HG02870 (cell line): ENCODE results near the gene FBXL14.
"Not testable (repeated sequence)": the region's sequence is repeated elsewhere in the genome, so short reads cannot be mapped to it uniquely, and the experiment has no call there.

Source experiments
- ATAC-seq: cut with Tn5 transposase; IDR thresholded peaks from one replicate; pipeline ENCODE4 v1.9.1; 2021; ENCODE audit warnings: mild to moderate bottlenecking, moderate library complexity; ENCODE audit not compliant: unreplicated experiment

Gene FBXL14

DNA sequence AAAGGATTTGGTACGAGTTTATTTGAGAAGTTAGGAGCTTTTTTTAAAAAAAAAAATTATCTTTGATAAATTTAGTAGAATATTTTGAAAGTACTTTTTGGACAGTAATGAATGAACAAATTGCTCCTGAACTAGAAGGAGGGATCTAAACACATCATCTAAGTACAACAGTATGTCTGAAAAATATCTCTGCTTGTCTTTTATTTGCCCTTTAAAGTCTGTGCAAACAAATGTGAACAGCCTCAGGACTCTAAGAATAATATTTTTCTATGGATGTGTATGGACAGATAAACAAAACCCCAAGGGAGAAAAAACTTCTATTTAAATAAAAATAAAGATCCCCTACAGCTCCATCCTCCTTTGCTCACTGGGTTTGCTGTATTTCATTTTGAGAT is 19.5 kb downstream of the FBXL14 start:
- no peak for ATAC-seq

DNA sequence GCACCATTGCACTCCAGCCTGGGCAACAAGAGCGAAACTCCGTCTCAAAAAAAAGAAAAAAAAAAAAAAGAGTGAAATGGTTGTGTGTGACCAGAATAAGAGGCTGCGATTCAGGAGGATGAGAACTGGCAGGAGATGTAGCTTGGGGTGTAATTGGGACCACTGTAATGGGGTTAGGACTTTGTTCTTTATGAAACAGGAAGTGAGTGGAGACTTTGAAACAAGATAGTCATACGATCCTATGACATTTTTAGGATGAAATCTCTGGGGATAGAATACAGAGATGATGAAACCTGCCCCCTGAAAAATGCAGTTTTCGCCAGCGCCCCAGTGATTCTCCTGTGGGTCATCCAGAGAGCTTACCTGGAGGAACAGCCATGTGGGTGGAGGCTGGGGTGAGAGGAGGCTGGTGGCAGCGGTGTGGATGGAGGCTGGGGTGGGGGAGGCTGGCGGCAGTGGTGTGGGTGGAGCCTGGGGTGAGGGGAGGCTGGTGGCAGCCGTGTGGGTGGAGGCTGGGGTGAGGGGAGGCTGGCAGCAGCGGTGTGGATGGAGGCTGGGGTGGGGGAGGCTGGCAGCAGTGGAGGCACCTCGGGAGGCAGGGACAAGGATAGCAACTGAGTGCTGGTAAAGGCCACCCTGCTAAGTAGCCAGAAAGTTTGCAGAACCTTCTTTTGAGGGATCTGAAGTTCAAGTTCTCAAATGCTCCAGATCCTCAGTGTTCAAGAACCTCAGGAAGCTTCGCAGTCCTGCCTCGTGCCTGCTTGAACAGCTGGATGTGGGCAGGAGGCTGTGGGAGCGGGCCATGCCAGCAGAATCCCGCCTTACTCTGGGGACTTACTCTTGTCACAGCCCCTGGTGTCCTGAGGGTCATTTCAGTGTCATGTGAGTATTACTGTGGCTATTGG is 20.2 kb downstream of the FBXL14 start:
- no peak for ATAC-seq

DNA sequence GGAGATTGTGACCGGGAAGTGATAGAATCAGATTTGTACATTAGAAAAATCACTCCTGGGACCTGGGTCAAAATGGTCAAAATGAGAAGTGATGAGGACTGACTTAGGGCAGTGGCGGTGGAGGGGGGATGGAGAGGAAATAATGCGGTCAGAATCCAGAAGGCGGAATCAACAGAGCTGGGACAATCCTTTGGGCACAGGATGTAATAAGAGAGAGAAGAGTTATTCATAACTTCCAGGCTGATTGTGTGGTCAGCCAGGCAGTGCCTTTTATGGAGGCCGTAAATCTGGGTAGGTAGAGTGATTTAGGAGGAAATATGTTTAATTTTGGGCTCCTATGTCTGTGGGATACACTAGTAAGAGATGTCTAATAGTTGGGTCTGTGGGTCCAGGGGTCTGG is 21.6 kb downstream of the FBXL14 start:
- no peak for ATAC-seq

DNA sequence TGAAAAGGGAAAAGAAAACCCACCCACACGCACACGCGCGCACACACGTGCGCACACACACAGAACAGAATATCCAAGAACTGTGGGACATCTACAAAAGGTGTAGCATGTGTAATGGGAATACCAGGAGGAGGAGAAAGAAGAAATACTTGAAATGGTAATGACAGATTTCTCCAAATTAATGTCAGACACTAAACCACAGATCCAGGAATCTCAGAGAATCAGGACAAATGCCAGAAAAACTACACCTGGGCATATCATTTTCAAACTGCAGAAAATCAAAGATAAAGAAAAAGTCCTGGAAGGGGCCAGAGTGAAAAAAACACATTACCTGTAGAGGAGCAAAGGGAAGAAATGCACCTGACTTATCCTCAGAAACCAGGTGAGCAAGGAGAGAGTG is 26.5 kb downstream of the FBXL14 start:
- ATAC-seq: no peak

DNA sequence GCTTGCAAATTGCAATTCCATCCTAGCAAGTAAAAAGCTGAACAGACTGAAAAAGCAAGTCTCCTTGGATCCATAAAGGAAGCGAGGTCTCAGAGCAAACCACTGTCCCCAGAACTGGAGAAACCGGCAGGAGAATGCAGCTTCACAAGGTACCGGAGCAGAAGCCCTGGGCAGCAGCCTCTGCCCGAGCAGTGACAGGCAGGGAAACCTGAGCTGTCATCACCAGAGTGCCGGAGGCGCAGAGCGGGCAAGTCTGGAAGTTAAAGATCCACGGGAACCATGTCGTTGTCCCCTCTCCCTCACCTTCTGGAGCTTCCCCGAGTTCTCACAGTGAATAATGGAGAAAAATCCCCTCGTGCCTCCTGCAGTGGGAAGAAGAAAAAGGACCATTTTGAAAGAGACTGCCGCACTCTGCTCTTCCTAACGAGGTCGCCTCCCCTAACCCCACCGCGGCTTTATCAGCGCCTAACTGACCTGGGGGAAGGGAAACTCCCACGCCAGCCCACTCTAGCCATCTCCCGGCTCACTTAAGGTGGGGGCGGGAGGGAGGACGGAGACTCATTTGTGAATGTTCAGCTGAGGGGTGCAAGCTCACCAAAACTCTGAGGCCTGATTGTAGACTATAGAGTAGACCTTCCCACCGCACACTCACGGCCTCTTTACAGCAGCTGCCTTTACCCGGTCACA is 27.8 kb downstream of the FBXL14 start:
- no peak for ATAC-seq

DNA sequence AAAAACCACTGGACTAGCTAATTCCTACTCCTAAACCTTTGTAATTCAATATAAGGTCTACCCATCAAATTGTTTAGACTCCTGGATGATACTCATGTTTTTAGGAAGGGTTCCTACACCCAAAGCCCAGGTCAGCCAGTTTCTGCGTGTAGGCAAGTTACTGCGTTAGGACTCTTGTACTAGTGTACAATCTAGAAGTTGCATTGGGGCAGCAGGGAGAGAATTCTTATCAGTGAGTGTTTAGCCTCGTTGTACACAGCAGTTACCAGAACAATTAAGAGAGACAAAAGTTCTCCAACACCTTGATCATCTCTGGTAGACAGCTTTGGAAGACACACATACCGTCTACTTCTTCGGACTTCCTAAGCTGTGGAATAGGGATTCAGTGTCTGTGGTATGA is 29.2 kb downstream of the FBXL14 start:
- no peak for ATAC-seq

DNA sequence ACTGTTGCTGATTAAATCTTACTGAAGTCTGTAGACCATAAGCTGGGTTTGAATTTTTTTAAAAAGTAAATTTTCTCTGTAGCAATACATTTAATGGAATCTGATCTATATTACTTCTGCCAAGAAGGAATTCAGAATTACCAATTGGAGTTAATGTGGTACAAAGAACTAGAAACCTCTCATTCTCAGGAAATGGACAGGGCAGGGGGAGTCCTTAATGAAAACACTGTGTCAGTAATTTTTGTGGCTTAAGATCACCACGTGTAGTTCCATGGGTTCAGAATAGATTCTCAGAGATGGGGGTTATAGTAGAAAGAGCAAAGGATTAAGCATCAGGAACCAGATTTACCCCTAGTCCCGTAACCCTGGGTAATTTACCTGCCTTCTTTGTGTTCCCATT is 30.3 kb downstream of the FBXL14 start:
- no peak for ATAC-seq

DNA sequence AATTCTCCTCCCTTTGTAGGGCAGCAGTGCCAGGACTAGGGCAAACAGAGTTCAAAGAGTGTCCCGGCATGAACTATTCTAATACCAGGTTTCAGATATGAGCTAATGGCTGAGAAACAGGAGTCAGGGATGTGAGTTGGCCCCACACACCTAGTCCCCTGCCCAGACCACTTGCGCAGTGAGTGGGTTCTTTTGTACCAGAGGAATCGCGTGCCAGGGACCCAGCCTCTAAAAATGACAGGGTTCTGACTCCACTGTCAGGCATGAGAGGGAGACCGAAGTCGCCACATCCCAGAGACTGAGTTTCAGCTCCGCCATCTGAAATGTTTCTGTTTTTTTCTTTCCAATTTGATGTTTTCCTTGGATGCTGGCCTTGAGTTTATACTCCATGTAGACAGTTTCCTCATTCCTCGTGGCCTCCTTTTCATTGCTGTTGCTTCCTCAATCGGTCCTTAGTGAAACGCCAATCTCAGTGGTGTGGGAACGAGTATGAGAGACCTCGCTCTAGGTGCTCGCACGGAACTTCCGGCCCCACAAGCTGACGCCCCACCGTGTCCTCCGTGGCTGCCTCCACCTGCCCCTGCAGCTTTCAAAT is 31.5 kb downstream of the FBXL14 start:
- no peak for ATAC-seq

DNA sequence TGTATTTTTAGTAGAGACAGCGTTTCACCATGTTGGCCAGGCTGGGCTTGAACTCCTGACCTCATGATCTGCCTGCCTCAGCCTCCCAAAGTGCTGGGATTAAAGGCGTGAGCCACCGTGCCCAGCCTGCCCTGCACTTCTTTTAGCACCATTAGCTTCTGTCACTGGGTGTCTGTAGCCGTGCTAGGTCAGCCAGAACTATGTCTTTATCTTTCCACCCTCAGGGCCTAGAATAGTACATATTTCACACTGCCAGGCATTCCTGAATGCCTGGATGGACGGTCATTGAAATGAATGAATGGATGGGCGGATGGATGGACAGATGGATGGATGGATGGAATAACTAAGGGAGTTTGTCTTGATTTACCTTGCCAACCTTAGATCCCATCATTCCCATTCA is 33.7 kb downstream of the FBXL14 start:
- ATAC-seq: no peak

DNA sequence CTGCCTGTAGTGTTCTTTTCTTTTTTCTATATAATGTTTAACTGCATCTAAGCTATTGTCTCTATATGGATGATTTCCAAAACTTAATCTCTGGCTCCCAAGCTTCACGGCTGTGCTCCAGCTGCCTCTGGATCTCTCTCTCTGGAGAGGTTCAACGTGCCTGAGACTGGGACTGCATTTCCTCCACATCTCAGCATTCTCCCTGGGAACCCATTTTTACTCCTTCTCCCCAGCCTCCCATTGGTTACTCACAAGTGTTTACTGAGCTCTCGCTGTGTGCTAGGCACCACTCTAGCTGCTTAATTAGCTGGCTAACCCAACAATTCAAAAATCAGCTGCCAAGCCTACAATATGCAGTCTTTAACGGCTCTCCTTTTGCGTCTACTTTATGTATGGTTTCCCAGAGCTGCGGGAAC is 34.7 kb downstream of the FBXL14 start:
- no peak for ATAC-seq

DNA sequence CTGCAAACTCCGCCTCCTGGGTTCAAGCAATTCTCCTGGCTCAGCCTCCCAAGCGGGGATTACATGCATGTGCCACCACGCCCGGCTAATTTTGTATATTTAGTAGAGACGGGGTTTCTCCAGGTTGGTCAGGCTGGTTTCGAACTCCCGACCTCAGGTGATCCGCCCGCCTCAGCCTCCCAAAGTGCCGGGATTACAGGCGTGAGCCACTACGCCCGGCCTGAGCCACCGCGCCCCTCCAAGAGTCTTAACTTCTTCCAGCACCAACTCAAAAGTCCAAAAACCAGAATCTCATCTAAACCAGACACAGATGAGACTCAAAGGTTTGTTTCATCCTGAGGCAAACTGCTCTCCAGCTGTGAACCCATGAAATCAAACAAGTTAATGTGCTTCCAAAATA is 36.3 kb downstream of the FBXL14 start:
- not testable (repeated sequence) for ATAC-seq

DNA sequence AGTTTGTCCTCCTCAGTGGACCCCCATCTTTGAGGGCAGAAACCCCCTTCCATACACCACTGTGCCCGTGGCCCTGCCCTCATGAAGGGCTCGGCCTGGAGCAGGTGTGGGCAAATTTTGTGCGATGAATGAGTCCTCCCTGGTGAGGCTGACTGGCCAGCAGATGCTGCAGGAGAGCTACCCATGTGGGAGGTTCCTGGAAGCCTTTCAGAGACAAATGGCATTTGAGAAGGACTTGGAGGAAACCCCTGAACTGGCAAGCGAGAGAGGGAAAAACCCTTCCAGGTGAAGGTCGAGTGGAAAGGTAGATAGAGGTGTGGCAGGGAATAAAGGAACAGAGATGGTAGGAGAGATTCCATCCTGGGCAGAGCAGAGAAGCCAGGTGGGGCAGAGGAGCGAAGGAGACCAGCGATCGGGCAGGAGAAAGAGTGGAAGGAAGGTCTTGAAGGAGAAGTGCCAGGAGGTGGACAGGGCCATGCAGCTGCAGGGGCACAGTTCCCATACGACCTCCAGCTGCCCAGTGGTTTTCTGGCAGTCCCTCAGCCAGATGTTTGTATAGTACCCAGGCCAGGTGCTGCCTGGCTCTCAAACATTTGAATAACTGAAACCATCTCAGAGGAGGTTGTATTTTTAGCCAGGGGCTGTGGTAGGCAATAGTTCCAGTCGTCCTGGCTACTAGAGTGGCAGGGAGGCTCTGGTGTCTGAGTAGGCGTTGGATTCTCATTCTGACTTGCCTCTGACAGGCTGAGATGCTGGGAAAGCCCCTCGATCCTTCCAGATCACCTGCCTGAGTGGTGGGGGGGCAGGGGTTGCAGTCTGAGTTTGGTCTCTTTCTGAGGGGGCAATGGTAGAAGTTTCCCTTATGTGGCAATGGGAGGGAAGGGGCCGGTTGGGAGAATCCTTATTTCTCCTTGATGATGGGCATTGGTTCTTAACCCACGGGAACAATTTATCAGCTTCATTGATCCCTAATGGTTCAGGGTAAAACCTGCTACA is 40.1 kb downstream of the FBXL14 start:
- peak; percentile 91 for ATAC-seq

DNA sequence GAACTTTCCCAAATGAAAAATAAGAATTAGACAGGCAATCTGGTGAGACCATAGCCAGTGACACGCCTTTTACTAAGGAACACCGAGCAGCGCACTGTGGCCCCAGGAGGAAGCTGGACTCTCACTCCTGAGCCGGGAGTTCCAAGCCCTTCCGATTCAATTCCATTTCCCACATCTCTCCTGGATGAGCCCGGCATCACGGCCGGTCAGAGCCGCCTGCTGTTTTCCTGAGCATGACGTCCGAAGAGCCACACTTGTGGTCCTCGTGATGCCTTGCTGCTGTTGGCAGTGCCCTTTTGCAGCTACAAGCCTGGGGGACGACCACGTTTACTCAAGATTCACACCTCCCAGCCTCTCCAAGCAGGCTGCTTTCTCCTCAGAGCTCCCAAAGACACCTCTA is 40.8 kb downstream of the FBXL14 start:
- no peak for ATAC-seq

DNA sequence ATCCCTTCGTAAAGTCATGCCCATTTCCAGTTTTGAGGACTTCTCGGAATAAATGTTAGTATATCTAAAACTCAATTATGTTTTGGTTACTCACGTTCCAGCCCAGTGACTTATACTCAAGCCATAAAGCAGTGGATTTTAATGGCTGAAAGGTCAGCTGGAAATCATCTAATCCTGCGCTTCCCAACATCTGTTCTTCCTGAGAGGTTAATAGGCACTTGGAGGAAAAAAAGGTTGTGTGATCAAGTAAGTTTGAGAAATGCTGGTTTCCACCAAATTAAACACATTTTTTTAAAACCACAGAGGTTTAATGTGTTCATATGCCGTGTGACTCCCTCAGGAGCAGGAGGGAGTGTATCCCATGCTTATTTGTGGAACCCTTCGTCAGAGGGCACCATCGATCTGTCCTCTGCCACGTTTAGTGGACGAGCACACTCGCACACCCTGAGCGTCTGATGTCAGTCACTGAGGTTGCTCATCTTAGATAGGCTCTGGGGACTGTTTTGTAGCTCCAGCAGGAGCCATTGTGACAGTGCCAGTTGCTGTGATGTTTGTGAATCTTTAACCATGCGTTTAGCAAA is 41.4 kb downstream of the FBXL14 start:
- ATAC-seq: no peak

DNA sequence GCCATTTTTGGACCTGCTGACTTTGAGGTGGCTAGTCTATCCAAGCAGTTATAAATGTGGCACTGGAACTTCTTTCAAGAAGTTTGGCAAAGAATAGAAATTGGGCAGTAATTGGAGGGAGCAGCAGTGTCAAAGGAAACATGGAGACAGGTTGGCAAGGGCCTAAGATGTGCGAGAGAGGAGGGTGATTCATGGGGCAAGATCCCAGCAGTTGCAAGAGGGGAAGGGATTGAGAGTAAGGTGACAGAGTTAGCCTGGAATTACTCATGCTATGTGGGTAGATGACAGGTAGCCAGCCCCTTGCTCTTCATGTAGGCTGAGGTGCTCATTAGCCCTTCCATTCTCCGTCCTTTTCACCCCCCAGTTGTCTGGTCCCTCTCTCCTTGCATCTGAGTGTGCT is 42.2 kb downstream of the FBXL14 start:
- ATAC-seq: no peak

DNA sequence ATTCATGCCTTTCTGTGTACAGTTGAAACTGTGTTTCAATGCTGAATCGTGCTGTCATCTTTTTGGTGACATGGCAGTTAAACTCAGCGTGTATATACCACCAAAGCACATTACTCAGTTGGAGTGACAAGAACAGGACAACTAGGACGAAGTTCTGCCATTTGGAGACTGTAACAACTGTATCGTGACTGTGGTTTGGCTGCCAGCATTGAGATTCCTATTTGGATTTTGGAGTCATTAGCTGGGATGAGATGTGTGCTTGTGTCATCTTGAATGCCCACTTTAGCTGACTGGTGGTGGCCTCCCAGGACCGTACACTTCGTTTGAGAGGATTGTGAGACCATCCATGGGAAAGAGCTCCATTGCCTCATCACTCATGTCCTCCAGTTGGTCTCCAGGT is 42.9 kb downstream of the FBXL14 start:
- no peak for ATAC-seq

DNA sequence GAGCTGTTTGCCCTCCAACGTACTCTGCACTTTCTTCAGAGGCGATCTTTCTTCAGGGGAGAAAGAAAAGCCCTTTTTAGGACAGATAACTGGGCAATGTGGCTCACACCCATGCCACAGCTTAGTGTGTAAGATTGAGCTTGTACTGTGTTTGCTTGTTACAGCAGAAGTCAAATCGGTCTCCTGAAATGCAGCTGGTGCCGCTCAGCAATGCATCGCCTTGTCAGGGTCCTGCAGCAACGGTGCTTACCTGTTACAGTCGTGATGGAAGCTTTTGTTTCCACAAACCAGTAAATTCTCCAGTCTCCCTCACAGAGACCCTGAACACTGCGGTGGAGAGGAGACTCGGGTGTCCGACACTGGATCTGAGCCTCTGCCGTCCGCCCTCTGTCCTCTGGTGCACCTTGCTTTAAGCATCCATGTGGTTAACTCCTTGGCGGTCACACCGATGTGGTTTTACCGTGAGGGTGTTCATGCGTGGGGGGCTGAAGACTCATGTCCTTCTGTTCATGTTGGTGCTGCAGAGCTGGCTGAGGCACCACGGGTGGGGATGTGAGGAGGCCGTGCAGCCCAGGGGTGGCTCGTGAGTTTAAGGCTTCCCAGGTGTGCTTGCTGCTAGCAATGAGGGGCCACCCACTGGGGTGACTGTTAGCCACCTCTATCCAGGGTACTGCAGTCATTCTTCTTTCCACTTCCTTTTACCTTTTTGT is 47.3 kb downstream of the FBXL14 start:
- ATAC-seq: no peak

DNA sequence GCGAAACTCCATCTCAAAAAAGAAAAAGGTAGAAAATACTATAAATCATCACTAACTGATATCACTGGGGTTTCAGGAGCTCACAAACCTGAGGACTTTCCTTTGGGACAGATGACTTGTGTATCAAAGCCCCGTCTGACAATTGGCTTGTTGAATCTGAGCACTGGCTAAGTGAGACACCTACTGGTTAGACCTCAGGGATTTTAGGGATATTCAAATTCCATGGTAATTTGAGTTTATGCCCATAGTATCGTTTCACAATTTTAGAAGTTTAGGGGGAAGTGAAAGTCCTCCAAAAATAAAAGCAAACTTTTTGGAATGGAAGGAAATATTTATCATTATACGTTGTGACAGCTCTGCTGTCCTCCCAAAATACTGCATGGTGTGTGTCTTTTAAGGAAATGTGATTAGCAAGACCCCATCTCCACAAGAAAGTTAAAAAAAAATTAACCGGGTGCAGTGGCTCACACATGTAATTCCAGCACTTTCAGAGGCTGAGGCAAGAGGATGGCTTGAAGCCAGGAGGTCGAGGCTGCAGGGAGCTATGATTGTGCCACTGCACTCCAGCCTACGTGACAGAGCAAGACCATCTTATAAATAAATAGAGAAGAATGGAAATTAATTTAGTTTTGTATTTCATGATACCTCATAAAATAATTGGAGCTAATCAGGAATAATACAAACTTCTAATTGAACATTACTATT is 49.2 kb downstream of the FBXL14 start:
- ATAC-seq: no peak

DNA sequence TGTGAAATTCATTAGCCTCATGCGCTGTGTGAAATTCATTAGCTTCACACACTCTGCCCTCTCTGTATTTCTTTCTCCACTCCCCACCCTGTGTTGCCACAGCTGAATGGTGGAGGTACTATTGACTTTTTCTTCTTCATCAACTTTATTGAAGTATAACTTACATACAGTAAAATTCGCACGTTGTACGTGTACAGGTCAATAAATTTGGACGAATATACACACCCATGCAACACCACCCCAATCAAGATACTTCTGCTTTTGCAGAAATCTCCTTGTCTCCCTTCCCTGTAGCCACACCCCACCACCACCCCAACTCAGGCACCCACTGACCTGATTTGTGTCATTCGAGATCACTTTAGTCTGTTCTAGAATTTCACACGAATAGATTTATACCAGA is 51.8 kb downstream of the FBXL14 start:
- ATAC-seq: no peak
